GM18873 (cell line): Measurements from ENCODE around the gene C11orf65.

Source experiments
- ATAC-seq: cut with Tn5 transposase; IDR thresholded peaks from one replicate; pipeline ENCODE4 v1.9.1; 2021; ENCODE audit warnings: mild to moderate bottlenecking, moderate library complexity, moderate number of reproducible peaks; ENCODE audit not compliant: unreplicated experiment, low FRiP score

The C11orf65 gene, protein sequence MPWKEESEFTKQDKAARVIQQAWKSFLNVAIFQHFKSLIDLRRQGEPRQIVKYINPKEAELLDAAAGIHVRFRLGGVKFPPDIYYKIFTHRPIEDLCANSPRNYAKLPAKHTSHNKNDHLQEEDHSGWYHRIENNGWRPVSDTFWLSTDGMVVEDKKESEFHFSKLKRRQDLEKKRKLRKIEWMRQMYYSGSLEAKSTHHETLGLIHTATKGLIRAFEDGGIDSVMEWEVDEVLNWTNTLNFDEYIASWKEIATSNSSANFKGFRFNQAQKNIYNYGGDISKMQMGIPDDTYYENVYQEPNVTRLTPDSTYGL

DNA sequence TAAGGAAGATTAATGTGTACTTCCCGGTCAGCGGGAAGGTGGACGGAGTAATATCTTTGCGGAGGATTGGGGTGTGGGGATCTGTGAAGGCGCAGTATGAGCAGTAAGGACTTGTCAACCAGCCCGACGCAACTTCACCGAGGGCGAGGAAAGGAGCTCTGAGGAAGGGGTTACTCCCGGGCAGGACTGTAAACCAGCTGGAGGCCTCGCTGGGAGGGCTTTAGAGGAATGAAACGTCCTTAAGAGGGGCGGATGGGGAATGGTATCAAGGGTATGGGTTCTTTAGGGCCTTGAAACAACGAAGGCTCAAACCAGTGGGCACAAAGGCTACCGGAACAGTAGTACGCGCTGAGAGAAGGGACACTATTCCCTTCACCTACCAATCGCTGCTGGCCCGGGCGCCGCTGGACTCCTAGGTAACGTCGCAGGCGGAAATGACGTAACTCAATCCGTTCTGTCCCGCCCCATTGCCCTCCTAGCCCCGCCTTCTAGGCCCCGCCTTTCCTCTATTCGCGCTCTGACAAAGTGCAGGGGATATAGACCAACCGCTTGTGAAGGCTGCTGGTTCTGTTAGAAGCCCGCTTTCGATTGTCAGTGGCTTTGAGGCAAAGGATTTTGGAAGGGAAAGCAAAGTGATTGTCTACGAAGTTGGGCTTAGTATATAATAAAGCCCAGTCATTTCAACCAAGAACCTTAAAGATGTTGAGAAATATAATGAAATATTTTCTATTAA is at the start of gene C11orf65:
Gene C11orf65 (minus strand): TSS at position 439 of the 733 bp plus-strand sequence. CDS start 5,970 bp downstream, outside the sequence.
- ATAC-seq, result peak; percentile 98

DNA sequence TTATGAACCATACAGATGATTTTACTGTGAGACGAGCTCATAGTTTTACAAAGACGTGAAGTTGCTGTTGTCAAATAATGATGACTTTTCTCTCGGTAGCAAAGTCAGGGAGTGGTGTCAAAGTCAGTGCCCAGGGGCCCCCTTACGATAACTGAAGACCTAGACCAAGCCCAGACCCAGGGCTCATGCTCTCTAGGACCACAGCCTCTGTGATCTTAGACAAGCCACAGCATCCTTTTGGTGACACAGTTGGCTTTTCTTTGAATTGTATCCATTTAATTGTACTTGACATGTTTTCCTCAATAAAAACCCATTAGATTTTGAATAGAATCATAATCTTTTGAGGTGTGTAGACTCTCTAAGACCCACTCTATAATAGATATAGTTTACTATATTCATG is 48.8 kb upstream of the C11orf65 start:
- no peak for ATAC-seq

DNA sequence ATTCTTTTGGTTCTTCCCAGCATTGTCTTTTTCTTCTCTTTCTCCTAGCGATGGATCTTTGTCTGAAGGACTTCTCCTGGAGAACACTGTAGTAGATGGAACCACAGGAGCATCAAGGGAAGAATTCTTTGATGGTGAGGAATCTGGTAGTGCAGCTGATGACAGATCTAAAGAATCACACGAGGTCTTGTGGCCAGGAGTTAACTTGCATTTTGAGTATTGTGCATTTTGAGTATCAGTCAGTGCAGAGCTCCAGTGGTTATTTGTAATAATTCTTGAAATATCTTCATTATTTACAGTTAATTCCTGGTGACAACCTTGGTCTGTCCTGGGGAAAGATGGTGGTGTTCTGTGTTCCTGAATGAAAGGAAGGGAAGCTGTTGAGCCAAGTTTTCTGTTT is 45.4 kb upstream of the C11orf65 start:
- ATAC-seq, result no peak

DNA sequence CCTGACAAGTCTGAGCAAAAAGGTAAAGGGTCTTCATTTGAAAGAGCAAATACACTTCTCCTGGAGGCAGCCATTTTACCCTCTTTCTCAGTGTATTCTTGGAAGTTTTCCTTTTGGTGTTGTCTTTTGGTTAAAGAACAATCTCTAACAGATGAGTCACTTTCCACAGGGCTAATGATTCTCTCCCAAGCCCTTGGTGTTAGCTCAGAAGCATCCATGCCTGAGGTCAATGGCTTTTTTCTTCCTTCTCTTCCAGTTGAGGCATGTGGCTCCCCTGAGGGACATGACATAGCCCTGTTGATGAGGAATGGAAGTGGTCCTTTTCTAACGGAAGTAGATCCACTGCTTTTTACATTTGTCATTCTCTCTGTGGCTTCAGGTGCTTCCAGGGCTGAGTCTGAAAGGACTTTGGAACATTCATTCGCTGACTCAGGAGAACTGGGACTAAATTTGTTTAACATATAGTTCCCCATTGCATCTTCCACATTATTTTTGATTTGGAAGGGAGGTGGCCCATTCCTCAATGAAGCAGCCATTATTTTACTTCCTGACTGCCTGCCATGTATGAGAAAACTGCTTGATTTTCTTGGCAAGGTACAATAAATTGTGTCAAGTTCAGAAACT is 44.6 kb upstream of the C11orf65 start:
- no peak for ATAC-seq

DNA sequence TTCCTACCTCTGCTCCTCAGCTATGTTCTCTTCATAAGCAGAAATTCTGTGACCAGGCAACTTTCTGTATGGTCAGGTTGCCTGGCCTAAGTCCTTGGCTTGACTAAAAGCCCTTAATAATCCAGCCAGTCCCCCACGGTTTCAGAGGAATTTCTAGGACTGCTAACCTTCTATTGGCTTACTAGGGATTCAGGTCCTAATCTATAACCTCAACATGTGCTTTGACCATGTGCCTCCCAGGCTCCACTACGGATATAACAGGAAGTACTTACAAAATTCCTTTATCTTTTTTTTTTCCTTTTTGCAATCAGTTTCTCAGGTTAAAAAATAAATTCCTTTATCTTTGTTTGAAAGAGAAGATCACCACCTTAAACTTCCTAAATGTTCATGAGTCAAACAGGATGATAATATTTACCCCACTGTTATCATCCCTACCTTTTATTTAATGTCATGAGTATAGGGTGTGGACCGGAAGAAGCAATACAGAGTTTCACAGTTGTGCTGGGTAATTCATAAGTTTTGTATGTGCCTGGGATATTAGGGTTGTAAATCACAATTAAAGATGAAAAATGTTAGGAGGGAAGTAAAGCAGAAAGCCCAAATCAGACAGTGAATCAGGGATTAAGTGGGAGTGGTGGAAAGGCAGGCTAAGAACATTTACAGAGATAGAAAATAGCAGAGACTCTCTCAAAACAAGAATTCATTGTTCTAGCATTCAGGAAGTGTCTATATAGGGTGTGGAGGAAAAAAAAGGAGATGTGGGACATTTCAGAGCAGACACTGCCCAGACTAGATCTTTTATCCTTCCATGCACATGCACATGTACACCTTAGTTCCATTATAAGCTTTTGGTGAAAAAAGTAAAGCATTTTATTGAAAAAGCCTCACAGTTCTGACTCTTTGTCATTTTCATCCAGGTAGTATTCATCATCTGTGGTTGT is 41.6 kb upstream of the C11orf65 start:
- no peak for ATAC-seq

DNA sequence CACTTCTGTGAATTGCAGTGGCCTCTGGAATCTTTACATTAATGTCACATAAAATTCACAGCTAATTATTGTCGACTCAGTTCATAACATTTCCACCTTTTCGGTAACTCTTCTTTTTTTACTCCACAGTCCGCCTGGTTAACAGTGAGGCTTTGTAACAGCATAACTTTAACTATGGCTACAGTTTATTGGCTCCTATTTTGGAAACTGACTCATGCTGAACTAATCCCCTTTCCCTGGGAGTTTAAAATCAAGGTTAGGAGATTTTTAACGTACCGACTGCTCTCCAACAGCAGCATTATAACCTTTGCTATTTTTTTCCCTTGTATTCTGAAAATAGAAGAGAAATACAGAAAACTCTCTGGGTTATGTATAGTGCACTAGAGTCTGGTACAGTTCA is 34.1 kb upstream of the C11orf65 start:
- ATAC-seq, result no peak

DNA sequence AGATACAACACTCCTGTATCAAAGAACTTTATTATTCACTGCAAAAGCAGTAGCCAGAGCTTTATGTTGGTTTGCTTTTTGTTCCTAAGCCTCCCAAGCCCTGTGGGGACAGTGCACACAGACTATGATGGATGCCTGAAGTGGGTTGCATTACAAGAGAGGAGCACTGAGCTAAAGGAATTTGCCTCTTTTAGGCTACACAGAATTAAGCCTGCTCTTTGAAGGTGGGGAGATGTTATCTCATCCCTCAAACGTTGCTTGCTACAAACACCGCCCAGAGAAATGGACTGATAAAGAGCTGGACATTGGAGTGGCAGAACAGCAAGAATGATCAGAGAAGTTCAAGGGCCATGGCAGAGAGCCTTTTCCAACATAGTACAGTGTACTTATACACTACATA is 33.4 kb upstream of the C11orf65 start:
- no peak for ATAC-seq

DNA sequence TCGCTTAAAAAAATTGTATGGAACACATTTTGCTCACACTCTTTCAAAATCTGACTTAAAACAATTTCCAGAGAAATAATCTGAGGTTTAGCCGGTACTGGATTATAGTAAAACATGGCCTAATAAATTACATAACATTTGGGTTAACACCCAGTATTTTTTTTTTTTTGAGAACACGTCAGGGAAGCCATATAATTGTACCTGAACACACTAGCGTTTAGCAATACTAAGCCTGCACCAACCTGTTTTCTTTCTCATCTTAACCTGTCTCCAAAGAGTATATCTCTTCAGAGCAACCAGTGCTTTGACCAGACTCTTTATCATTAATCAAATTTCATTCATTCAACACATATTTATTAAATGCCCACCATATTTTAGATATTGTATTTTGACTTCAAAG is 32.8 kb upstream of the C11orf65 start:
- no peak for ATAC-seq

DNA sequence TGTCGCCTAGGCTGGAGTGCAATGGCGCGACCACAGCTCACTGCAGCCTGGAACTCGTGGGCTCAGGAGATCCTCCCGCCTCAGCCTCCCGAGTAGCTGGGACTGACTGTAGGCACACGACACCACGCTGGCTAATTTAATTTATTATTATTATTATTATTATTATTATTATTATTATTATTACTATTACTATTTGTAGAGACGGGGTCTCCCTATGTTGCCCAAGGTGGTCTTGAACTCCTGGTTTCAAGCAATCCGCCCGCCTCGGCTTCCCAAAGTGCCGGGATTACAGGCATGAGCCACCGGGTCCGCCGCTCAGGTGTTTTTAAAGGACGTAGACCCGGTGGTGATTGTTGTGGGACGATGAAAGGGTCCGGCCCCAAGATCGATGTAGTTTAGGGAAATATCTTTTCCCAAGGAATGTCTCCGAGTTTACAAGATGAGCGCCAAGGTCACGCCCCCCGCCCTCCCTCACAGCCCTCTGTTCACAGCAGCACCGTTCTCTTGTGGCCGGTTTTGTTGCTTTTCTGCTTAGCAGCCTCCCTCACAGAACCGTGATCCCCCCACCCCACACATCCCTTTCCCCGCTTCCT is 31.6 kb upstream of the C11orf65 start:
- no peak for ATAC-seq

DNA sequence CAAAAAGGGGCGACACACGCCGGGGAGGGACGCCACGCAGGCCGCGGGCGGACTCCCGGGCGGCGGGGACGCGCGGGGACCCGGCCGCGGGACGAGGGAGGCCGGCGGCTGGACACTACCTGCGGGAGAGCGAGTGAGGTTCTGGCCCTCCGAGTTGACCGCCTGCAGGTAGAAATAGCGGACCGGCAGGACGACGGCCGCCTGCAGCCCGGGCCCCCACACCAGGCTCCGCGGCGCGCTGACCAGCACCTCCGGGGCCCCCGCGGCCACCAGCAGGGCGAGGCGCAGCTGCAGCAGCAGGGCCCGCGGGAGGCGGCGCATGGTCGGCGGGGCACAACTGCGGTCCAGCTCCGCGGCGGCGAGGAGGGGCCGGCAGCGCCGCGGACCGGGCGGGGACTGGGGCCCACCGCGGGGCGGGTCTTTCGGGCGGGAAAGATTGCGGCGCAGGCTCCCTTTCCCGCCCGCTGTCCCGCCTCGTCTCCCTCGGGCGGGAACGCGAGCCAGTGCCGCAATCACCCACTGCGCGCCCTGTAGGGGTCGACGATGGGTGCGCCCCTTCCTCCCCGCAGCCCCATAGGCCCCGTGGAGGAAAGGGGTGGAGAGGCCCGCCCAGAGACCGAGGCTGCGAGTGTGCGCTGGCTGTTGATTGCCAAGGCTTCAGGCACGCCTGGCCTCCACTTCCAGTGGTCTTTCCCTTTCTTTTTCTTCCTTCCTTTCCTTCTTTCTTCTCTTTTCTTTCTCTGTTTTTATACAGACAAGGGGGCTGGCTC is 30.9 kb upstream of the C11orf65 start, which contains the start of gene POGLUT3:
Gene POGLUT3 (minus strand): TSS at position 339 of the 770 bp plus-strand sequence. CDS start 18 bp downstream, at position 321.
- ATAC-seq, result peak; percentile 33

DNA sequence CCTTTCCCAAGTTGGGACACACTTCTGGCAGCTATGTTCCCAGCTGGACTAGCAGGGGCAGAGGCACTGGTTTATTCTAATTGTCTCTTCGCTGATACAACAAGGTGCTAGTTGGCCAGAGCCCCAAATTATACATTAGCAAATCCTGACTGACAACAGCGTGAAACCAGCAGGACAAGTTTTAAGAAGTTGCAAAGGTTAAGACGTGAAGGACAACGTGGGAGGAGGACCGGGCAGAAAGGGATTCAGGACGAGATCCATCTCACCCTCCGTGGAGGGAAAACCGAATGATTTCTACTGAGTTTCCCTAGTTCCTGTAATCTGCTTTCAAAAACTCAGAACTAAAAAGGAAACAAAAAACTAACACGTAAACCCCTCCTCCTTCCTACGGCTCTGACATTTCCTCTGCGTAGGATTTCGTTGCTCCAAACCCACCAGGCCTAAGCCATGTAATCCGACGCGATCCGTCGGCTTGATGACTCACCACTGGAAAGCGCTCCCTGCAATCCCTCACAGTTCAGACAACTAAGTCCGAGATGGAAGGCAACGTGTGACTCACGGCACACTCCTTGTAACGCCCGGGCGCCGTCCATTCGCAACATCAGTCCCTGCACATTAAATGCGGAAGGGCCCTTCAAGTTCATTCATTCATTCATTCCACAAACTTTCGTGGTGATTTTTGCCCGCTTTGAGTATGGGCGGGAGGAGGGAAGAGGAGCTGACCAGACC is 30.2 kb upstream of the C11orf65 start:
- ATAC-seq, result peak; percentile 50

DNA sequence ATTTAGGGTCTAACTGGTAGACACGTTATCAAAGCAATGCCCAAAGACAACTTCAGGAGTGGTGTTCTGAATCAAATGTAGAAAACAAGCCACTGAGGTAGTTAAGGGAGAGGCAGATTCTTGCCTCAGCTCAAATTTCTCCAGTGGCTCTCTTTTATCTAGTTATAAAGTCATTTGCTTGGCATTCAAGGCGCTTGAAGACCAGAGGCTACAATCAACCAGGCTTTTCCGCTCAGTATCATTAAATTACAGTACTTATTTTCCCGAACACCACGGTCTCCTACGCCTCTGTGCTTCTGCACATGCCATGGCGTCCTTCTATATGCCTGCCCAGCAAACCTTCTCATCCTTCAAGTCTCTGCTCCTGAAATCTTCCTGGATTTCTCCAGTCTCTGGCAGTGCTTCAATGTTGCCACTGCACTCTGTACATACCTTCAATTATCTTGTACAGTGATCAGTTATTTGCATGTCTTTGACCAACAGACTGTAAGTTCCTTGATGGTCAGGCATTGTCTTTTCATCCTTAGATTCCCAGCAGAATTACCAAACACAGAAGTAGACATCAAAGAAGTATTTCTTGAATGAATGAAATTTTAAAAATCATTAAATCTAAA is 29.4 kb upstream of the C11orf65 start:
- no peak for ATAC-seq

DNA sequence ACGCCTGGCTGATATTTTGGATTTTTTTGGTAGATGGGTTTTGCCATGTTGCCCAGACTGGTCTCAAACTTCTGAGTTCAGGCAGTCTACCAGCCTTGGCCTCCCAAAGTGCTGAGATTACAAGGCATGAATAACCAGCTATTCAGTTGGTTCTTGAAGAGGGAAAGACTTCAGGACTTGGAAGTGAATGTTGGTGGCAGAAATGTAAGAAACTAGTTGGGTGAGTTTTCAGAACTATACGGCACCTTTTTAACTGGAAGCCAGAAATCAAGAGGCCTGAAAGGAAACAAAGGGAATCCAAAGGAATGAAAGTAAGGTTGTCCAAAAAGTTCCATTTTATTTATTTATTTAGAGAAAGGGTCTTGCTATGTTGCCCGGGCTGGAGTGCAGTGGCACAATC is 28.0 kb upstream of the C11orf65 start:
- ATAC-seq, result no peak

DNA sequence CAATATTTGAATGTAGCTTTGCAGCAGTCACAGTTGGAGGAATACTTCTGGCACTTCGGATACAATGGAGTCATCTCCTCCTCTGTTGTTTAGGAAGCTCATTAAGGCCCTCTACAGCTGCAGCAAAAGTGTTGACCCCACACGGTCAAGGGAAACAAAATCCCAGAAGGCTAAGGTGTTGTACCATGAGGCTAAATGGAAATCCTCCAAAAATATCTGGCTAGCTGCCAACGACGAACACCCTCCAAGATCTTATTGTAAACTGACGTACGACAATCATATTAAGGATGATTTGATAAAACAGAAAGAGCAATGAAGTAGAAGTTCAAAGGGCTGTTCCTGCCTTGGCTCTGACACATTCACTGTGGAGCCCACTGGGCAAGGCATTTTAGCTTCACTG is 26.9 kb upstream of the C11orf65 start:
- no peak for ATAC-seq

DNA sequence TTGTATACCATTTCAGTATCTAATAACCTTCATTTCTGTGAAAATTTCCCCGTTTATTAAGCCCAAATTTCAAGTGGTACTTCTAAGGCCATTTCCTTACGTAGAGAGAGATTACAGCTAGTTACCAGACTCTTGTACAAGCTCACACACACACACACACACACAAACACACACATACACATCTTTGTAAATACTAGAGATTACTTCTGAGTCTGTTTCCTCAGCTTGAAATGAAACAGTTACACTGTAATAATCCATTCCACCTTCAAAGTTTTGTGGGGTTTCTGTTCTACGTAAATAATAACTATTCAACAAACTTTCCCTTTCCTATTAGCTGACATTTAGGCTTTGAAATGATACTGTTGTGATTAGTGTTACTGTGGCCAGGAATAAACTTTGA is 24.6 kb upstream of the C11orf65 start:
- ATAC-seq, result no peak

DNA sequence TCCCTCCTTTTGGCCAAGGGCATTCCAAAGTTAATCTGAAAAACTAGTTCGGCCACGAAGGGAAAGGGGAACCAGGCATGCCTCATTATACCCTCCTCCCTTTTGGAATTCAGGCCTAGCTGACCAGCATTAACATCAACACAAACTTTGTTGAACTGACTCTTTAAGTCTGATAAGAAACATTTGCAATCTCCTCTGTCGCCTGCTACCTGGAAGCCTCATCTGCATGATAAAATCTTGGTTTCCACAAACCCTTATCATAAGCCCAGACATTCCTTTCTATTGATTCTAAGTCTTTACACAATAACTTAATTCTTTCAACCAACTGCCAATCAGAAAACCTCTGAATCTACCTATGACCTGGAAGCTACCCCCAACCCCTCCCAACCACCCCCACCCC is 19.5 kb upstream of the C11orf65 start:
- ATAC-seq, result no peak

DNA sequence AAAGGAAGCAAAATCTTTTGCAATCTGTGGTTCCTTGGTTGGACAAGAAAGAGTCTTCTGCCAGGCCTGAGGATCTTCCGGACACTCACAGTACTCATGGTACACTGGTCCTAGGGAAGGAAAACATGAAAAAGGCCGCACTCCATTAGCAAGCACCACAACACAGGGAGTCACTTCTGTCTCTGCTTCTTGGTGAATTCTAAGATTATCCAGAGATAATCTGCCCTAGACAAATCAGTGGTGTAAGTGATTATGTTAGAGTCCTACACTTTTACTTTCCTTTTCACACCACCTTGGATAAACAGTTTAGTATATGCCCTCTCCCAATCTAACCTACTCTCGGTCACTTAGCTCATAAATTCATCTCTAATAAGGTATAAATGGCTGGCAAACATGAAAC is 19.0 kb upstream of the C11orf65 start:
- no peak for ATAC-seq

DNA sequence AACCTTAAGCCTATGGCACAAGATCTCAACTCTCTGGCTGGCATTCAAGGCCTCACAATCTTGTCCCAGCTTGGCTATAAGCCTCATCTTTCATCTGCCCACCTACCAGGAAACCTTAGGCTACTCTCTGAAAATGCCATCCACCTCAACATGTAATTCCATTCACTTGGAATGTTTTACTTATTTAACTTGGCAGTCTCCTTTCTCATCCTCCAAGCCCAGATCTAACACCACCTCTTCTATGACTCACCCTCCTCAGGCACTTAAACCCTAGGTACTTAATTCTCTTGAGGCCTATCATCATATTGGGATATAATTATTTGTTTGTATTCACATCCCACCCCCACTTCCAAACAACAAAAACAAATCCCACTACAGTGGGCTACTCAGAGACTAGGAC is 15.8 kb upstream of the C11orf65 start:
- no peak for ATAC-seq
